Thoracic aorta (tissue), 2 donors: Measurements from ENCODE around the gene PCBD1. TPM values are rescaled to one million over a fixed set of nuclear protein-coding genes. Genes with fewer than 3 reads are reported as not detected.

ENCODE experiments used
- ATAC-seq: fragments of 150-250 bp; one replicate; pipeline ENCODE4 v1.8.0; 2017; ENCODE audit warnings: low read depth; ENCODE audit not compliant: insufficient number of reproducible peaks, low FRiP score
- DNase-seq: peaks from one replicate; pipeline ENCODE4 v3.0.0-alpha.2; 2020; ENCODE audit warnings: low spot score
- H3K27ac ChIP-seq, 2 donors: fragments of 200-600 bp; sonication (generic); 1 replicate in 1 of 2; 2 replicates in 1 of 2; pipeline ENCODE4 v1.5.1; 2016; ENCODE audit warnings: mild to moderate bottlenecking in 2 of 2, moderate library complexity in 2 of 2
- H3K27me3 ChIP-seq: fragments of 200-600 bp; sonication (generic); replicated peaks from 2 replicates; pipeline ENCODE4 v1.6.0; 2016; ENCODE audit warnings: mild to moderate bottlenecking; ENCODE audit not compliant: insufficient read depth
- H3K36me3 ChIP-seq: fragments of 200-600 bp; sonication (generic); one replicate; pipeline ENCODE4 v1.5.1; 2016
- H3K4me1 ChIP-seq, 2 donors: fragments of 200-600 bp; sonication (generic); 1 replicate in 1 of 2; 2 replicates in 1 of 2; pipeline versions ENCODE4 v1.5.1 to v1.6.0; 2016; ENCODE audit warnings: low read depth in 2 of 2, mild to moderate bottlenecking in 1 of 2; ENCODE audit not compliant: control insufficient read depth in 1 of 2
- H3K4me3 ChIP-seq: fragments of 200-600 bp; sonication (generic); 2 replicates; pipeline ENCODE4 v1.5.1; 2016; ENCODE audit warnings: mild to moderate bottlenecking
- H3K9me3 ChIP-seq: fragments of 200-600 bp; sonication (generic); 2 replicates; pipeline ENCODE4 v1.5.1; 2016
- CTCF ChIP-seq: fragments of 200-600 bp; sonication (generic); IDR thresholded peaks from one replicate; pipeline ENCODE4 v1.5.1; 2019; ENCODE audit warnings: antibody characterized with exemption
- total RNA-seq, 2 donors: library from RNA; depleted of rRNA; stranded (reverse); fragments of >200 nt; gene quantifications; one replicate each; pipeline versions ENCODE4 v1.1.0 to v1.2.3, GENCODE V29; 2016

PCBD1 gene
- total RNA-seq, 2 donors from 2014 or later, result 12.8 to 36.0 TPM

GRCh38 chr10:70850097-70850496 is 38.3 kb downstream of the PCBD1 start:
- H3K27me3 ChIP-seq, result no peaks in the 10 kb centered on the region
- no peak for TF ChIP-seq CTCF
- DNase-seq (no peak), ATAC-seq (no peak)
- no peak overlapping the region for H3K4me3 ChIP-seq
- peaks cover 15% of the 10 kb centered on the region for H3K36me3 ChIP-seq
- no peak overlapping the region for H3K27ac ChIP-seq
- H3K4me1 ChIP-seq, result peaks cover 0 to 18% of the 10 kb centered on the region in 2 donors
- H3K9me3 ChIP-seq, result no peaks in the 10 kb centered on the region

GRCh38 chr10:70849582-70850016 is 38.8 kb downstream of the PCBD1 start:
- H3K27me3 ChIP-seq, result no peaks in the 10 kb centered on the region

GRCh38 chr10:70847659-70848360 is 40.6 kb downstream of the PCBD1 start:
- peaks cover 19% of the 10 kb centered on the region for H3K36me3 ChIP-seq

More at GRCh38 chr10:70849582-70850016, 38.8 kb downstream of the PCBD1 start:
- Histone ChIP-seq H3K9me3 (no peaks in the 10 kb centered on the region), H3K4me3 (no peak overlapping the region), H3K36me3 (peaks cover 16% of the 10 kb centered on the region), H3K27ac (no peak overlapping the region), H3K4me1 (peaks cover 0 to 18% of the 10 kb centered on the region in 2 donors)
- ATAC-seq (no peak), DNase-seq (no peak)
- TF ChIP-seq CTCF, result no peak

DNA sequence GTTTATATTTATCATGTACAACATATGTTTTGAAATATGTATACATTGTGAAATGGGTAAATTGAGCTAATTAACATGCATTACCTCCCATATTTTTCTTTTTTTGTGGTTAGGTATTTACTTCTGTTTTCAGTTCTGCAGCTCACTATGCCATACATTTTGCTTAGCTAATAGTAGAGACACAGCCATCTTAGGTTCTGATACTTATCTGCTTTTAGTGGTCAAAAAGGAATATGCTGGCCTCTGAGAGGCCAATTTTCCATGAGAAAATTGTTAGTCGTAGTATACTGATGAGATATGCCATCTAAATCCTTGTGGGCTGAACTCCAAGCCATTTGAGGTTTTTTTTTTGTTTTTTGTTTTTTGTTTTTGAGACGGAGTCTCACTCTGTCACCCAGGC is 41.6 kb downstream of the PCBD1 start:
- Histone ChIP-seq H3K9me3 (no peaks in the 10 kb centered on the region), H3K4me3 (no peak overlapping the region), H3K4me1 (peaks cover 0 to 18% of the 10 kb centered on the region in 2 donors), H3K36me3 (peaks cover 16% of the 10 kb centered on the region), H3K27me3 (no peaks in the 10 kb centered on the region), H3K27ac (no peak overlapping the region)
- TF ChIP-seq CTCF, result no peak
- ATAC-seq (no peak), DNase-seq (no peak)

More at GRCh38 chr10:70847659-70848360, 40.6 kb downstream of the PCBD1 start:
- TF ChIP-seq CTCF, result no peak
- no peak overlapping the region for H3K27ac ChIP-seq
- H3K4me1 ChIP-seq, result peaks cover 0 to 18% of the 10 kb centered on the region in 2 donors
- no peaks in the 10 kb centered on the region for H3K9me3 ChIP-seq
- H3K4me3 ChIP-seq, result no peak overlapping the region
- ATAC-seq (no peak), DNase-seq (no peak)
- H3K27me3 ChIP-seq, result no peaks in the 10 kb centered on the region

DNA sequence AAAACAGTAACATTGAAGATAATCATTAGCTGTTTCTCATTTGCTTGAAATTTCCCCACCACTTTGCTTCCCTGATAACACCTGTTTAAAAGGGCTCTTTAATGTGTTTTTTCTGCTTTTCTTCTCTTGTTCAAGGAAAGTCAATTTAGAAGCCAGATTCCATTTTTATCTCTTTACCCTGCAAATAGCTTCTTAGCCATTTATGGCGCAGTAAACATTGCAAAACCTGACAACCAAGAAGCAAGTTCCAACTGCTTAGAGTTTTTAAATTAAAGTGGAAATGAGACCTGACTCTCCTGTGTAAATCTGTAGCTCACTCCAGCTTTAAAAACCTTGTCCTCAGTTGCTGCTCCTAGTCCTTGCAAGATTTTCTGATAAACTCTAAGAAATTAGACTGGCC is 42.5 kb downstream of the PCBD1 start:
- H3K27ac ChIP-seq, result no peak overlapping the region
- H3K9me3 ChIP-seq, result no peaks in the 10 kb centered on the region
- no peak for TF ChIP-seq CTCF
- peaks cover 0 to 18% of the 10 kb centered on the region in 2 donors for H3K4me1 ChIP-seq
- no peaks in the 10 kb centered on the region for H3K27me3 ChIP-seq
- ATAC-seq, result no peak
- peaks cover 13% of the 10 kb centered on the region for H3K36me3 ChIP-seq
- H3K4me3 ChIP-seq, result no peak overlapping the region
- DNase-seq, result no peak
